SK-N-SH (cell line): ENCODE results near the gene TNFRSF21.

Experiments
- CTCF ChIP-seq: fragments of 200-600 bp; sonication (generic); IDR thresholded peaks from 2 replicates; pipeline ENCODE4 v1.6.1; 2017; ENCODE audit warnings: antibody characterized with exemption, mild to moderate bottlenecking, moderate library complexity
- TF ChIP-seq, protein P1 (sequence below): IDR thresholded peaks from 2 replicates; pipeline ENCODE4 v1.4.0; 2012; ENCODE audit warnings: low read depth

DNA sequence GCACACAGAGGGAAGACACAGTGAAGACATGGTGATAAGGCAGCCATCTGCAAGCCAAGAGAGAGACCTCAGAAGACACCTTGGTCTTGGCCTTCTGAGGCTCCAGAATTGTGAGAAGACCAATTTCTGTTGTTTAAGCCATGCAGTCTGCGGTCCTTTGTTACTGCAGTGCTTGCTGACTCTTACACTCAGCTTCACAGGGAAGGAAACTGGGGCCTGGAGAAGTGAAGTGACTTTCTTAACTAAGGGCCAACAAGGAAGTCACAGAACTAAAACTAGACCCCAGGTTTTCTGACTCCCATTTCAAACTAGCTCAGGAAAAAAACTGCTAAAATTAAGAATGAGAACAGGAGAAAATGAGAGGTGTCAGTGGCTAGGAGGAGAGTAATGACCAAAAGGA, 74.3 kb downstream of the TNFRSF21 start:
- TF ChIP-seq CTCF, result no peak
- TF ChIP-seq, protein P1, sequence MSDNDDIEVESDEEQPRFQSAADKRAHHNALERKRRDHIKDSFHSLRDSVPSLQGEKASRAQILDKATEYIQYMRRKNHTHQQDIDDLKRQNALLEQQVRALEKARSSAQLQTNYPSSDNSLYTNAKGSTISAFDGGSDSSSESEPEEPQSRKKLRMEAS, result no peak
